Ovary (tissue), 3 donors: ENCODE measurements around the gene RPS27.
"Not testable (repeated sequence)": the region's sequence is repeated elsewhere in the genome, so short reads cannot be mapped to it uniquely, and the experiment has no call there.

ENCODE experiments used
- EP300 ChIP-seq: sonication (generic); formaldehyde crosslinking; IDR thresholded peaks from one replicate; pipeline ENCODE4 v1.6.1; 2017; ENCODE audit warnings: antibody characterized with exemption
- TF ChIP-seq, protein P1 (sequence below), 3 donors: fragments of 450-650 bp in 2 of 3; fragments of 200-600 bp in 1 of 3; IDR thresholded peaks; one replicate each; pipeline versions ENCODE4 v1.5.1 to v1.8.0; 2016 to 2022; ENCODE audit warnings: antibody characterized with exemption in 3 of 3, mild to moderate bottlenecking in 1 of 3
- donor health status: DM: no; HTN: no; CAD: no.

DNA sequence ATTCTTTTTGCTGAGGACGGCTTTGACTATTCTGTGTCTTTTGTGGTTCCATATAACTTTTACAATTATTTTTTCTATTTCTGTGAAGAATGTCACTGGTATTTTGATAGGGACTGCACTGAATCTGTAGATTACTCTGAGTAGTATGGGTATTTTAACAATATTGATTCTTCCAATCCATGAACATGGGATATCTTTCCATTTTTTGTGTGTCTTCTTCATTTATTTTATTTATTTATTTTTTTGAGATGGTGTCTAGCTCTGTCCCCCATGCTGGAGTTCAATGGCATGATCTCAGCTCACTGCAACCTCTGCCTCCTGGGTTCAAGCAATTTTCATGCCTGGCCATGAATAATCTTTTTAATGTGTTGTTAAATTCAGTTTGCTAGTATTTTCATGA, 43.1 kb downstream of the RPS27 start:
- TF ChIP-seq, protein P1, sequence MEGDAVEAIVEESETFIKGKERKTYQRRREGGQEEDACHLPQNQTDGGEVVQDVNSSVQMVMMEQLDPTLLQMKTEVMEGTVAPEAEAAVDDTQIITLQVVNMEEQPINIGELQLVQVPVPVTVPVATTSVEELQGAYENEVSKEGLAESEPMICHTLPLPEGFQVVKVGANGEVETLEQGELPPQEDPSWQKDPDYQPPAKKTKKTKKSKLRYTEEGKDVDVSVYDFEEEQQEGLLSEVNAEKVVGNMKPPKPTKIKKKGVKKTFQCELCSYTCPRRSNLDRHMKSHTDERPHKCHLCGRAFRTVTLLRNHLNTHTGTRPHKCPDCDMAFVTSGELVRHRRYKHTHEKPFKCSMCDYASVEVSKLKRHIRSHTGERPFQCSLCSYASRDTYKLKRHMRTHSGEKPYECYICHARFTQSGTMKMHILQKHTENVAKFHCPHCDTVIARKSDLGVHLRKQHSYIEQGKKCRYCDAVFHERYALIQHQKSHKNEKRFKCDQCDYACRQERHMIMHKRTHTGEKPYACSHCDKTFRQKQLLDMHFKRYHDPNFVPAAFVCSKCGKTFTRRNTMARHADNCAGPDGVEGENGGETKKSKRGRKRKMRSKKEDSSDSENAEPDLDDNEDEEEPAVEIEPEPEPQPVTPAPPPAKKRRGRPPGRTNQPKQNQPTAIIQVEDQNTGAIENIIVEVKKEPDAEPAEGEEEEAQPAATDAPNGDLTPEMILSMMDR (IDR thresholded peaks at IDR 0.05) = not testable (repeated sequence)
- TF ChIP-seq EP300 = not testable (repeated sequence)
